HepG2 (cell line): Measurements from ENCODE around the gene PITRM1. TPM values are rescaled to one million over a fixed set of nuclear protein-coding genes. Genes with fewer than 3 reads are reported as not detected.

ENCODE experiments used
- ATAC-seq: fragments of 200-7000 bp; cut with Tn5 transposase; 3 replicates; pipeline ENCODE4 v1.9.1; 2020; ENCODE audit warnings: mild to moderate bottlenecking, moderate library complexity
- BruUV-seq: library from RNA; stranded (reverse); fragments of 400-500 nt; replicated peaks from 2 replicates; lab custom pipeline; 2021; lab: Mats Ljungman, UMichigan
- CTCF ChIA-PET: fragments of 300-600 bp; formaldehyde crosslinking; extraction: SDS; loops from one replicate; lab custom pipeline; 2021; ENCODE audit warnings: low total read pairs, inconsistent platforms, low intra/inter-chr PET ratio; lab: Yijun Ruan, JAX
- POLR2A ChIA-PET: fragments of 350-600 bp; sonication (Branson Sonifier 250); formaldehyde crosslinking; loops from one replicate; lab custom pipeline; 2020; ENCODE audit warnings: antibody characterized with exemption, inconsistent platforms; lab: Yijun Ruan, JAX
- DNase-seq: peaks from one replicate; pipeline ENCODE4 v3.0.0-alpha.2; 2015; ENCODE audit warnings: low spot score
- FAIRE-seq: peaks from 3 replicates; lab custom pipeline; 2011; peaks lifted over from hg19 to GRCh38; lab: Jason Lieb, UNC
- H2AFZ ChIP-seq: one replicate; pipeline ENCODE4 v1.6.1; 2011; ENCODE audit warnings: low read length, inconsistent platforms
- H3K27ac ChIP-seq: fragments of 300-600 bp; 3 replicates; pipeline ENCODE4 v1.8.0; 2011; ENCODE audit warnings: mixed run types, mild to moderate bottlenecking, mixed read lengths, low read length, inconsistent platforms; ENCODE audit not compliant: insufficient read depth; ENCODE audit errors: extremely low read length
- H3K27me3 ChIP-seq, 2 experiments: fragments of 200-600 bp in 1 of 2; 2 replicates in 1 of 2; 3 replicates in 1 of 2; pipeline versions ENCODE4 v1.6.0 to v1.8.0; 2011; ENCODE audit warnings: low read length in 2 of 2, mild to moderate bottlenecking in 2 of 2, moderate library complexity in 2 of 2, inconsistent platforms in 1 of 2; ENCODE audit not compliant: insufficient read depth in 2 of 2, control insufficient read depth in 1 of 2
- H3K36me3 ChIP-seq, 2 experiments: fragments of 200-600 bp in 1 of 2; replicated peaks in 1 of 2; 2 replicates in 1 of 2; 3 replicates in 1 of 2; pipeline versions ENCODE4 v1.5.1 to v1.8.0; 2011; ENCODE audit warnings: low read length in 2 of 2, inconsistent platforms in 1 of 2; ENCODE audit not compliant: insufficient read depth in 2 of 2, control insufficient read depth in 1 of 2
- H3K4me1 ChIP-seq: 2 replicates; pipeline ENCODE4 v1.5.1; 2012; ENCODE audit warnings: low read length, inconsistent platforms; ENCODE audit not compliant: insufficient read depth
- H3K4me2 ChIP-seq: 2 replicates; pipeline ENCODE4 v1.6.0; 2011; ENCODE audit warnings: low read depth, low read length, inconsistent platforms
- H3K4me3 ChIP-seq, 3 experiments: fragments of 200-600 bp in 1 of 3; sonication (generic), shearing (Covaris generic) in 1 of 3; replicated peaks in 1 of 3; 2 replicates each; pipeline ENCODE4 v1.5.1; 2011 to 2016; ENCODE audit warnings: low read length in 3 of 3, inconsistent platforms in 2 of 3, low read depth in 2 of 3, mild to moderate bottlenecking in 2 of 3, control low read depth in 1 of 3, mixed read lengths in 1 of 3; ENCODE audit not compliant: insufficient read depth in 1 of 3
- H3K79me2 ChIP-seq: one replicate; pipeline ENCODE4 v1.6.1; 2011; ENCODE audit warnings: low read length, inconsistent platforms; ENCODE audit not compliant: insufficient read depth
- H3K9ac ChIP-seq: 2 replicates; pipeline ENCODE4 v1.6.0; 2011; ENCODE audit warnings: mild to moderate bottlenecking, low read depth, low read length, inconsistent platforms; ENCODE audit not compliant: insufficient read depth
- H3K9me3 ChIP-seq: 2 replicates; pipeline ENCODE4 v1.5.1; 2012; ENCODE audit warnings: mild to moderate bottlenecking, low read length
- H4K20me1 ChIP-seq: 2 replicates; pipeline ENCODE4 v1.6.0; 2011; ENCODE audit warnings: inconsistent platforms, mild to moderate bottlenecking, low read length, moderate library complexity; ENCODE audit not compliant: insufficient read depth
- ATM ChIP-seq: fragments of 450-650 bp; IDR thresholded peaks from 2 replicates; pipeline ENCODE4 v1.7.1; 2017; ENCODE audit warnings: mild to moderate bottlenecking, borderline replicate concordance
- GTF3A ChIP-seq: sonication (generic); formaldehyde crosslinking; conservative IDR thresholded peaks from 2 replicates; pipeline ENCODE4 v1.4.0; 2020; ENCODE audit warnings: mild to moderate bottlenecking, missing genetic modification reagents
- LBX2 ChIP-seq: sonication (generic); formaldehyde crosslinking; IDR thresholded peaks from 2 replicates; pipeline ENCODE4 v1.5.0; 2020; ENCODE audit warnings: missing genetic modification reagents, mild to moderate bottlenecking, borderline replicate concordance
- MAF1 ChIP-seq: sonication (generic); formaldehyde crosslinking; IDR thresholded peaks from 2 replicates; pipeline ENCODE4 v1.5.0; 2020; ENCODE audit warnings: missing genetic modification reagents, borderline replicate concordance
- NFE2L1 ChIP-seq: sonication (generic); formaldehyde crosslinking; IDR thresholded peaks from 2 replicates; pipeline ENCODE4 v1.4.0; 2020; ENCODE audit warnings: missing genetic modification reagents, mild to moderate bottlenecking, borderline replicate concordance
- ONECUT2 ChIP-seq: sonication (generic); formaldehyde crosslinking; IDR thresholded peaks from 2 replicates; pipeline ENCODE4 v1.4.0; 2020; ENCODE audit warnings: missing genetic modification reagents
- REPIN1 ChIP-seq: sonication (generic); formaldehyde crosslinking; IDR thresholded peaks from 2 replicates; pipeline ENCODE4 v1.8.0; 2022; ENCODE audit warnings: missing genetic modification reagents, low read depth, mild to moderate bottlenecking, borderline replicate concordance
- RFX5 ChIP-seq: IDR thresholded peaks from 2 replicates; pipeline ENCODE4 v1.6.1; 2011; ENCODE audit warnings: low read depth, low read length, improper control_type of control experiment
- SAP130 ChIP-seq: IDR thresholded peaks from 2 replicates; pipeline ENCODE4 v1.6.1; 2016; ENCODE audit warnings: low read depth
- STAT6 ChIP-seq: sonication (generic); formaldehyde crosslinking; IDR thresholded peaks from 2 replicates; pipeline ENCODE4 v1.4.0; 2020; ENCODE audit warnings: missing genetic modification reagents, mild to moderate bottlenecking, borderline replicate concordance
- ZBTB37 ChIP-seq: sonication (generic); formaldehyde crosslinking; IDR thresholded peaks from 2 replicates; pipeline ENCODE4 v1.4.0; 2020; ENCODE audit warnings: mild to moderate bottlenecking, missing genetic modification reagents
- ZNF10 ChIP-seq: sonication (generic); formaldehyde crosslinking; IDR thresholded peaks from 2 replicates; pipeline ENCODE4 v1.4.0; 2020; ENCODE audit warnings: mild to moderate bottlenecking, low read depth, missing genetic modification reagents, borderline replicate concordance
- ZNF607 ChIP-seq: sonication (generic); formaldehyde crosslinking; IDR thresholded peaks from 2 replicates; pipeline ENCODE4 v1.5.1; 2020; ENCODE audit warnings: missing genetic modification reagents, mild to moderate bottlenecking, borderline replicate concordance
- ZNF713 ChIP-seq: sonication (generic); formaldehyde crosslinking; IDR thresholded peaks from 2 replicates; pipeline ENCODE4 v1.4.0; 2020; ENCODE audit warnings: mild to moderate bottlenecking, missing genetic modification reagents
- ZNF761 ChIP-seq: sonication (generic); formaldehyde crosslinking; conservative IDR thresholded peaks from 2 replicates; pipeline ENCODE4 v1.4.0; 2020; ENCODE audit warnings: mild to moderate bottlenecking, missing genetic modification reagents
- WGBS: methylation state at CpG from one replicate; pipeline ENCODE4 v1.1.6; 2017; ENCODE audit warnings: low lambda C conversion rate; 5-methylcytosine and 5-hydroxymethylcytosine counted together
- in situ Hi-C: cut with HindIII; loops from 2 replicates; pipeline ENCODE4 v1.10.0; 2017; ENCODE audit warnings: low pct_unique_long_range_greater_than_20kb; ENCODE audit not compliant: extremely low pct_ligation_motif_present
- intact Hi-C: fragments of 100-400 bp; cut with micrococcal nuclease; formaldehyde crosslinking; loops from one replicate; pipeline ENCODE4 v1.10.0; 2022; ENCODE audit not compliant: unreplicated experiment
- polyA plus RNA-seq, 8 experiments: library from polyadenylated mRNA; depleted of rRNA in 3 of 8; stranded (reverse) in 7 of 8; unstranded in 1 of 8; fragments of >200 nt; fragmentation: Illumina TruSeq in 4 of 8; extraction: Trizol in 4 of 8; gene quantifications; 2 replicates each; pipeline versions ENCODE4 v1.2.1 to v1.2.3, GENCODE V29; 2011 to 2016; ENCODE audit warnings: low read depth in 4 of 8, missing spikeins in 1 of 8, mixed read lengths in 1 of 8; ENCODE audit not compliant: insufficient read depth in 1 of 8
- total RNA-seq, 5 experiments: library from RNA; depleted of rRNA; stranded (reverse); fragments of >200 nt; fragmentation: Illumina TruSeq; extraction: Trizol; gene quantifications; 2 replicates each; pipeline ENCODE4 v1.2.3, GENCODE V29; 2016; ENCODE audit warnings: low read depth in 1 of 5

Gene PITRM1
- total and polyA plus RNA-seq, 2 of the 13 experiments (the other 11 are each of a cell fraction or from before 2014, with no cell fraction given), result 16.4 to 29.0 TPM

GRCh38 chr10:3126741-3127346, 45.7 kb downstream of the PITRM1 start (continued):
- no peak for TF ChIP-seq RFX5
- TF ChIP-seq SAP130 (CRISPR knock-in tag), result no peak
- TF ChIP-seq ZBTB37 (CRISPR knock-in tag), result no peak
- no peak for TF ChIP-seq ATM
- TF ChIP-seq MAF1 (CRISPR knock-in tag), result no peak
- TF ChIP-seq ZNF10, result no peak
- no peak for TF ChIP-seq ONECUT2 (CRISPR knock-in tag)
- TF ChIP-seq ZNF713 (CRISPR knock-in tag), result no peak
- TF ChIP-seq STAT6 (CRISPR knock-in tag), result no peak

- H4K20me1 ChIP-seq, result no peaks in the 10 kb centered on the region
- ChIA-PET POLR2A (no interaction called here), CTCF (no interaction called here)
- TF ChIP-seq LBX2 (CRISPR knock-in tag), result no peak
- TF ChIP-seq REPIN1 (CRISPR knock-in tag), result no peak
- TF ChIP-seq GTF3A (CRISPR knock-in tag), result no peak
- no peak for TF ChIP-seq ZNF761
- TF ChIP-seq NFE2L1, result no peak
- no peak for TF ChIP-seq ZNF607 (CRISPR knock-in tag)
- FAIRE-seq, result no peak
- no peak for DNase-seq
- ATAC-seq, result no peak
- in situ Hi-C loops (no loop called here), intact Hi-C loops (no loop called here)
- WGBS, result 84% methylated on average over 15 of the region's 15 CpGs
- H3K27ac ChIP-seq, result no peak overlapping the region
- no peaks in the 10 kb centered on the region for H3K4me1 ChIP-seq
- H3K36me3 ChIP-seq, result no peaks in the 10 kb centered on the region
- no peaks in the 10 kb centered on the region for H3K27me3 ChIP-seq
- BruUV-seq, result no TSS peak
- H3K9ac ChIP-seq, result no peak overlapping the region
- no peak overlapping the region for H3K4me2 ChIP-seq
- H3K79me2 ChIP-seq, result no peaks in the 10 kb centered on the region
- no peaks in the 10 kb centered on the region for H3K9me3 ChIP-seq
- H2AFZ ChIP-seq, result no peak overlapping the region
- no peak overlapping the region for H3K4me3 ChIP-seq
These were observed 46.3 kb downstream of the PITRM1 start for GRCh38 chr10:3126249-3126648.
